SK-N-SH (cell line): Measurements from ENCODE around the gene ZC3H18. TPM values are rescaled to one million over a fixed set of nuclear protein-coding genes. Genes with fewer than 3 reads are reported as not detected.

Experiments
- CTCF ChIA-PET: fragments of 300-600, 350-600 bp; formaldehyde crosslinking; extraction: SDS; loops from one replicate; lab custom pipeline; 2021; lab: Yijun Ruan, JAX
- POLR2A ChIA-PET: fragments of 350-600 bp; sonication (Branson Sonifier 250); formaldehyde crosslinking; extraction: SDS; loops from one replicate; lab custom pipeline; 2020; ENCODE audit warnings: antibody characterized with exemption, inconsistent platforms; lab: Yijun Ruan, JAX
- DNase-seq: peaks from one replicate; pipeline ENCODE4 v3.0.0; 2012
- H2AFZ ChIP-seq: fragments of 200-600 bp; sonication (generic); 2 replicates; pipeline ENCODE4 v1.8.1; 2016; ENCODE audit warnings: antibody characterized with exemption, mild to moderate bottlenecking, low read depth
- H3F3A ChIP-seq: fragments of 200-600 bp; sonication (generic); replicated peaks from 2 replicates; pipeline ENCODE3; 2016; ENCODE audit warnings: antibody characterized with exemption, mild to moderate bottlenecking; ENCODE audit not compliant: insufficient read depth
- H3K27ac ChIP-seq, 2 experiments: fragments of 200-500 bp in 1 of 2; fragments of 200-600 bp in 1 of 2; sonication (Bioruptor generic) in 1 of 2; sonication (generic), shearing (Covaris generic) in 1 of 2; 2 replicates each; pipeline versions ENCODE4 v1.5.1 to v1.6.1; 2014 to 2016; ENCODE audit warnings: low read depth in 2 of 2, inconsistent platforms in 1 of 2, low read length in 1 of 2, mild to moderate bottlenecking in 1 of 2, mixed read lengths in 1 of 2
- H3K27me3 ChIP-seq: fragments of 200-600 bp; sonication (generic), shearing (Covaris generic); 2 replicates; pipeline ENCODE4 v1.6.1; 2016; ENCODE audit warnings: mixed run types; ENCODE audit not compliant: insufficient read depth
- H3K36me3 ChIP-seq, 2 experiments: fragments of 200-500 bp in 1 of 2; fragments of 200-600 bp in 1 of 2; sonication (Bioruptor generic) in 1 of 2; sonication (generic) in 1 of 2; replicated peaks in 1 of 2; 2 replicates each; pipeline versions ENCODE3 to v1.5.1; 2014 to 2016; ENCODE audit warnings: low read length in 1 of 2, mild to moderate bottlenecking in 1 of 2; ENCODE audit not compliant: insufficient read depth in 2 of 2, control insufficient read depth in 1 of 2
- H3K4me1 ChIP-seq, 2 experiments: fragments of 200-500 bp in 1 of 2; fragments of 200-600 bp in 1 of 2; sonication (Bioruptor generic) in 1 of 2; sonication (generic), shearing (Covaris generic) in 1 of 2; 2 replicates each; pipeline versions ENCODE4 v1.5.1 to v1.6.1; 2014 to 2016; ENCODE audit warnings: low read depth in 1 of 2, low read length in 1 of 2, mixed run types in 1 of 2; ENCODE audit not compliant: insufficient read depth in 2 of 2, control insufficient read depth in 1 of 2
- H3K4me2 ChIP-seq: fragments of 200-600 bp; sonication (generic), shearing (Covaris generic); 2 replicates; pipeline ENCODE4 v1.6.1; 2017; ENCODE audit warnings: mixed run types
- H3K4me3 ChIP-seq, 2 experiments: fragments of 200-500 bp in 1 of 2; fragments of 200-600 bp in 1 of 2; sonication (Bioruptor generic) in 1 of 2; sonication (generic), shearing (Covaris generic) in 1 of 2; 2 replicates each; pipeline versions ENCODE4 v1.5.1 to v1.8.1; 2014 to 2016; ENCODE audit warnings: low read depth in 2 of 2, inconsistent platforms in 1 of 2, low read length in 1 of 2, mild to moderate bottlenecking in 1 of 2, mixed read lengths in 1 of 2, moderate library complexity in 1 of 2
- H3K79me2 ChIP-seq: fragments of 200-600 bp; sonication (generic); 2 replicates; pipeline ENCODE4 v1.8.1; 2017; ENCODE audit warnings: mild to moderate bottlenecking; ENCODE audit not compliant: insufficient read depth
- H3K9ac ChIP-seq: fragments of 200-600 bp; sonication (generic); 2 replicates; pipeline ENCODE4 v1.6.1; 2017; ENCODE audit warnings: mixed run types
- H3K9me2 ChIP-seq: fragments of 200-600 bp; sonication (generic); 2 replicates; pipeline ENCODE4 v1.6.1; 2017; ENCODE audit warnings: mixed run types
- H3K9me3 ChIP-seq: fragments of 200-600 bp; sonication (generic); 2 replicates; pipeline ENCODE4 v1.6.1; 2017; ENCODE audit warnings: mixed run types, mild to moderate bottlenecking, moderate library complexity
- H4K20me1 ChIP-seq: fragments of 200-600 bp; sonication (generic); 2 replicates; pipeline ENCODE4 v1.6.1; 2017; ENCODE audit warnings: mild to moderate bottlenecking, mixed run types; ENCODE audit not compliant: insufficient read depth
- CHD2 ChIP-seq: fragments of 150-350 bp; IDR thresholded peaks from 2 replicates; pipeline ENCODE4 v1.6.1; 2018; ENCODE audit warnings: low read length; ENCODE audit not compliant: partially characterized antibody
- EP300 ChIP-seq, 2 experiments: IDR thresholded peaks; 2 replicates each; pipeline versions ENCODE4 v1.4.0 to v1.6.1; 2012; ENCODE audit warnings: borderline replicate concordance in 1 of 2, low read depth in 1 of 2, low read length in 1 of 2
- EZH2phosphoT487 ChIP-seq: fragments of 200-600 bp; sonication (generic); IDR thresholded peaks from 2 replicates; pipeline ENCODE4 v1.6.1; 2017; ENCODE audit warnings: low read depth, mixed run types, mild to moderate bottlenecking, antibody characterized with exemption, moderate library complexity, borderline replicate concordance
- FOXJ3 ChIP-seq: sonication (generic); formaldehyde crosslinking; IDR thresholded peaks from 2 replicates; pipeline ENCODE4 v1.5.1; 2020; ENCODE audit warnings: mild to moderate bottlenecking, missing genetic modification reagents
- FOXM1 ChIP-seq: IDR thresholded peaks from 2 replicates; pipeline ENCODE4 v1.4.0; 2012; ENCODE audit warnings: low read depth, mild to moderate bottlenecking
- GABPA ChIP-seq: IDR thresholded peaks from 2 replicates; pipeline ENCODE4 v1.4.0; 2012; ENCODE audit warnings: low read depth, mild to moderate bottlenecking
- GATA2 ChIP-seq: sonication (generic); formaldehyde crosslinking; IDR thresholded peaks from 2 replicates; pipeline ENCODE4 v1.5.0; 2020; ENCODE audit warnings: mild to moderate bottlenecking, missing genetic modification reagents
- IRF3 ChIP-seq: fragments of 150-350 bp; IDR thresholded peaks from 2 replicates; pipeline ENCODE4 v1.6.1; 2016; ENCODE audit warnings: mild to moderate bottlenecking, low read depth, low read length
- MXI1 ChIP-seq: IDR thresholded peaks from 2 replicates; pipeline ENCODE4 v1.6.1; 2012; ENCODE audit warnings: mild to moderate bottlenecking, low read depth, low read length, improper control_type of control experiment
- NFIC ChIP-seq: IDR thresholded peaks from 2 replicates; pipeline ENCODE4 v1.4.0; 2012; ENCODE audit warnings: borderline replicate concordance
- POLR2AphosphoS5 ChIP-seq: IDR thresholded peaks from 2 replicates; pipeline ENCODE4 v1.6.1; 2012; ENCODE audit warnings: low read depth, low read length
- RFX5 ChIP-seq: IDR thresholded peaks from 2 replicates; pipeline ENCODE4 v1.6.1; 2012; ENCODE audit warnings: mild to moderate bottlenecking, improper control_type of control experiment, low read length
- SIN3A ChIP-seq: IDR thresholded peaks from 2 replicates; pipeline ENCODE4 v1.6.1; 2012; ENCODE audit warnings: low read depth, mild to moderate bottlenecking, low read length, moderate library complexity, borderline replicate concordance
- TEAD4 ChIP-seq: IDR thresholded peaks from 2 replicates; pipeline ENCODE4 v1.4.0; 2012; ENCODE audit warnings: mild to moderate bottlenecking, borderline replicate concordance; ENCODE audit not compliant: insufficient read depth
- YY1 ChIP-seq: IDR thresholded peaks from 2 replicates; pipeline ENCODE4 v1.4.0; 2012; ENCODE audit warnings: low read depth, mild to moderate bottlenecking
- WGBS: methylation state at CpG from one replicate; pipeline ENCODE4 v1.1.6; 2017; ENCODE audit warnings: low lambda C conversion rate; 5-methylcytosine and 5-hydroxymethylcytosine counted together
- polyA plus RNA-seq, 3 experiments: library from polyadenylated mRNA; depleted of rRNA; stranded (reverse); fragments of >200 nt; gene quantifications; 2 replicates each; pipeline ENCODE4 v1.2.3, GENCODE V29; 2012
- TF ChIP-seq, protein P1 (sequence below): IDR thresholded peaks from 2 replicates; pipeline ENCODE4 v1.6.1; 2012; ENCODE audit warnings: mild to moderate bottlenecking, low read depth, low read length, moderate library complexity
- TF ChIP-seq, protein P2 (sequence below): IDR thresholded peaks from 2 replicates; pipeline ENCODE4; 2012

Gene ZC3H18
- polyA plus RNA-seq, 1 of the 3 experiments (the other 2 are of a cell fraction), result 32.7 TPM

GRCh38 chr16:88643644-88643932 is 73.4 kb downstream of the ZC3H18 start (continued):
- TF ChIP-seq, protein P1, sequence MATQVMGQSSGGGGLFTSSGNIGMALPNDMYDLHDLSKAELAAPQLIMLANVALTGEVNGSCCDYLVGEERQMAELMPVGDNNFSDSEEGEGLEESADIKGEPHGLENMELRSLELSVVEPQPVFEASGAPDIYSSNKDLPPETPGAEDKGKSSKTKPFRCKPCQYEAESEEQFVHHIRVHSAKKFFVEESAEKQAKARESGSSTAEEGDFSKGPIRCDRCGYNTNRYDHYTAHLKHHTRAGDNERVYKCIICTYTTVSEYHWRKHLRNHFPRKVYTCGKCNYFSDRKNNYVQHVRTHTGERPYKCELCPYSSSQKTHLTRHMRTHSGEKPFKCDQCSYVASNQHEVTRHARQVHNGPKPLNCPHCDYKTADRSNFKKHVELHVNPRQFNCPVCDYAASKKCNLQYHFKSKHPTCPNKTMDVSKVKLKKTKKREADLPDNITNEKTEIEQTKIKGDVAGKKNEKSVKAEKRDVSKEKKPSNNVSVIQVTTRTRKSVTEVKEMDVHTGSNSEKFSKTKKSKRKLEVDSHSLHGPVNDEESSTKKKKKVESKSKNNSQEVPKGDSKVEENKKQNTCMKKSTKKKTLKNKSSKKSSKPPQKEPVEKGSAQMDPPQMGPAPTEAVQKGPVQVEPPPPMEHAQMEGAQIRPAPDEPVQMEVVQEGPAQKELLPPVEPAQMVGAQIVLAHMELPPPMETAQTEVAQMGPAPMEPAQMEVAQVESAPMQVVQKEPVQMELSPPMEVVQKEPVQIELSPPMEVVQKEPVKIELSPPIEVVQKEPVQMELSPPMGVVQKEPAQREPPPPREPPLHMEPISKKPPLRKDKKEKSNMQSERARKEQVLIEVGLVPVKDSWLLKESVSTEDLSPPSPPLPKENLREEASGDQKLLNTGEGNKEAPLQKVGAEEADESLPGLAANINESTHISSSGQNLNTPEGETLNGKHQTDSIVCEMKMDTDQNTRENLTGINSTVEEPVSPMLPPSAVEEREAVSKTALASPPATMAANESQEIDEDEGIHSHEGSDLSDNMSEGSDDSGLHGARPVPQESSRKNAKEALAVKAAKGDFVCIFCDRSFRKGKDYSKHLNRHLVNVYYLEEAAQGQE, result no peak
- TF ChIP-seq RFX5, result no peak
- no peak for TF ChIP-seq TEAD4
- TF ChIP-seq NFIC, result no peak
- TF ChIP-seq MXI1, result no peak
- TF ChIP-seq, all 33 proteins: peak for 0

DNA sequence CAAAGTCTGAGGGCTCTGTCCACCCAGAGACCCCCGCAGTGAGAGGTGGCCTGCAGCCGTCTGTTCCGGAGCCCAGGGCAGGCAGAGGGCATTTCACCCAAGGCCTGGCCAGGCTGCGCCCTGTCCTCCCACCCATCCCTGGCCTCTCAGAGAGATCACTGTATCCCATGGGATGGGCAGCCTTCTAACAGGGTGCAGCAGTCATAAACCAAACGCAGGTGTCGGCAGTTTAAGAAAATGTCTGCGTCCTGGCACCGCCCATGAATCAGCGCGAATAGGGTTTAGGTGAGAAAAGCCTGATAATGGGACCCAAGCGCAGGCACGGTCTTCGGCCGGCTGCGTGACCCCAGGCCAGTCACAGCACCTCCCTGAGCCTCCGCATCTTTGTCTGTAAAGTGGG is 75.3 kb downstream of the ZC3H18 start:
- no peak overlapping the region for H2AFZ ChIP-seq
- H3K4me1 ChIP-seq, result peaks cover 0 to 4% of the 10 kb centered on the region in 2 experiments; a peak in 1 of 4 replicates
- CTCF ChIA-PET, result no interaction called here
- H4K20me1 ChIP-seq, result no peaks in the 10 kb centered on the region
- no peak for DNase-seq
- H3K9ac ChIP-seq, result no peak overlapping the region
- H3K27me3 ChIP-seq, result peaks cover 2% of the 10 kb centered on the region; the same call in 1 of the 2 replicates
- POLR2A ChIA-PET, result no interaction called here
- no peaks in the 10 kb centered on the region for H3K9me3 ChIP-seq
- no peak overlapping the region for H3K4me3 ChIP-seq
- no peaks in the 10 kb centered on the region for H3K36me3 ChIP-seq
- no peaks in the 10 kb centered on the region for H3K9me2 ChIP-seq
- no peak for TF ChIP-seq EZH2phosphoT487
- no peak for TF ChIP-seq GATA2
- TF ChIP-seq IRF3, result no peak
- TF ChIP-seq, protein P2, sequence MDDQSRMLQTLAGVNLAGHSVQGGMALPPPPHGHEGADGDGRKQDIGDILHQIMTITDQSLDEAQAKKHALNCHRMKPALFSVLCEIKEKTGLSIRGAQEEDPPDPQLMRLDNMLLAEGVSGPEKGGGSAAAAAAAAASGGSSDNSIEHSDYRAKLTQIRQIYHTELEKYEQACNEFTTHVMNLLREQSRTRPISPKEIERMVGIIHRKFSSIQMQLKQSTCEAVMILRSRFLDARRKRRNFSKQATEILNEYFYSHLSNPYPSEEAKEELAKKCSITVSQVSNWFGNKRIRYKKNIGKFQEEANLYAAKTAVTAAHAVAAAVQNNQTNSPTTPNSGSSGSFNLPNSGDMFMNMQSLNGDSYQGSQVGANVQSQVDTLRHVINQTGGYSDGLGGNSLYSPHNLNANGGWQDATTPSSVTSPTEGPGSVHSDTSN, result no peak
- TF ChIP-seq EP300 (IDR thresholded peaks at IDR 0.05; ENCODE audit: borderline replicate concordance in 1 of 2, low read depth in 1 of 2, low read length in 1 of 2), result no peak
- TF ChIP-seq CHD2, result no peak
- no peak for TF ChIP-seq NFIC
- TF ChIP-seq FOXM1, result no peak
- no peak for TF ChIP-seq YY1
- TF ChIP-seq SIN3A, result no peak
- TF ChIP-seq GABPA, result no peak
- TF ChIP-seq POLR2AphosphoS5, result no peak
- no peak for TF ChIP-seq FOXJ3 (CRISPR knock-in tag)
- TF ChIP-seq, protein P1, result no peak
- WGBS, result 97% methylated on average over 14 of the region's 16 CpGs
- H3F3A ChIP-seq, result no peaks in the 10 kb centered on the region
- H3K4me2 ChIP-seq, result no peak overlapping the region
- no peaks in the 10 kb centered on the region for H3K79me2 ChIP-seq
- H3K27ac ChIP-seq, result no peak overlapping the region
